Globus pallidus (tissue), 1 donor: ENCODE results near the gene SIX6.
A peak's percentile ranks its signal among the peaks of the same experiment; 100 is the strongest.

ENCODE experiments used
- DNase-seq: peaks from one replicate; pipeline ENCODE4 v3.0.0-alpha.2; 2015; ENCODE audit warnings: low spot score

SIX6 gene

DNA sequence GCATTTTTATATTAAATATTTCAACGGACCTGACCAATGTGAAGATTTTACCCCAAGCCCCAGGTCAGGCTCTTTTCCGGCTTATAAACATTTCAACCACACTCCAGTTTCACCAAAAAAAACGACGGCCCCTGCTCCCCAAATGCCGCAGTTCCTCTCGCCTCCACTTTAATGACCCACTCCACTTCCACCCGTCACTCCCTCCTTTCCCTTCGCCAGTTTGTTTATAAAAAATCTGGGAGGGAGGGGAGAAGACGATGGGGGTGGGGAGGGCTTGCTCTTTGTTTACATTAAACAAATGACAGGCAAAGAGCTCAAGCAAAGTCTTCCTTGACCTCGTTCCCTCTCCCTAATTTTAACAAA, 5.4 kb downstream of the SIX6 start:
- no peak for DNase-seq

DNA sequence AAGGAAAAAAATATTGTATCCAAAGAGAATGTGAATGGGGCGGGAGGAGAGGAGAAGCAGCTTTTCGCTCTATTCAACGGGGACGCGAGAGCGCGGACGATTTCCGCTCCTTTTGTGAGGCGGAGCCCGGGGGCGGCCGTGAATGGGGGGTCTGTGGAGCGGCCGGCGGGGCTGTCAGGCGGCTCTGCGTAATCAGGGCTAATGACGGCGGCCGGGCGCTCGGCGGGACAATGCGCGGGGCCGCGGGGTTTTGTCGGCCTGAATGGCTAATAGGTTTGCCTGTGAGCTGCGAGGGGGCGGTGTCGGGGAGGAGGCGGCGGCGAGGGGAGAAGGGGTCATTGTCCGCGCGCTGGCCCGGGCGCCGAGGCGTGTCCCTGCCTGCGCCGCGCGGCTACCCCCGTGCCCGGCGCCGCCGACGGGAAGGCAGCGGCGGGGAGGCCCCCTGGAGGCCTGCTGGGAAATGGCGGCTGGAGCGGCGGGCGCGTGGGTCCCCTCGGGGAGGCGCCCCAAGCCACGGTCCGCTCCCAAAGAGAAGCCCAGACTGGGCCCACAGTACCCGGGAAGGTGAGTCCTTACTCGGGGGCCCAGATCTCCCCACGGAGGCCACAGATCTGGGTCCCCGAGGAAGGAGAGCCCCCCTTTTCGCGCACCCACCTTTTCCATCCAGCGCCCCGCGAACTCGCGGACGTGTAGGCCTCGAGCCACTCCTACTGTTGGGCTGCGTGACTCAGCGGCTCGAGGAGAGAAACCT, 6.0 kb downstream of the SIX6 start:
- DNase-seq: no peak

DNA sequence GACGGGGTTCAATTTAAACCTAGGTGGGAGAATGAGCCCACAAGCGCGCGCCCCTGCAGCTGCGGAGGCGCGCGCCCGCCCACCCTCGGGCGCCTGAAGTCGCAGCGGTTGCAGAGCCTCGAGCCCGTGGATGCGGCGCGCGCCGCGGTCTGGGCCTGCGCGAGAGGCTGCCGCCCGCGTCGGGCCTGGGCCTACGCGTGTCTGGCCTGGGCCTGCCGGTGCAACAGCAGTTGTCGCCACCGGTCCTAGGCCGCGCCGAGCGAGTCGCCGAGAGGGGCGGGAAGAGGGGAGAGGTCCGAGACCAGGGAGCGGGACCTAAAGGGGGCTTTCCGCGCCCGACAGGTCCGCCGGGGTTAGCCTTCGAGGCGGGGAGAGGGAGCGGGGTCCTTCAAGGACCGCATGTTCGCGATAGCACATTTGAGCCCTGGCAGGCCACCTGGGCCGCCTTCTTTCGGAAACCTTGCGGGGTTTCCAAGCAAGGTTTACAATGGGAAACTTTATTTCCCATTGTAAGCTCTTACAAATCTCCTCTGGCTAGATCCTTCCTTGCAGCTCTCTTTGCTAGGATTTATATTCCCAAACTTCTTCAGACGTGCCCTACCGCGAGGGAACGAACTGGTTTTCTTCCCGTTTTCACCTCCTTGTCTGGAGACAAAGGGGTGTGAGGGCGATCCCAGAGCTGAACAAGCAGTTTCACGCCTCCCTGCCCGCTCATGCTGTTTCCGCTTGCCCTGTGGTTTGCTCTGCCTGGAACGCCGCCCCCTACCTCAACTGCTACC, 6.8 kb downstream of the SIX6 start:
- DNase-seq: no peak

DNA sequence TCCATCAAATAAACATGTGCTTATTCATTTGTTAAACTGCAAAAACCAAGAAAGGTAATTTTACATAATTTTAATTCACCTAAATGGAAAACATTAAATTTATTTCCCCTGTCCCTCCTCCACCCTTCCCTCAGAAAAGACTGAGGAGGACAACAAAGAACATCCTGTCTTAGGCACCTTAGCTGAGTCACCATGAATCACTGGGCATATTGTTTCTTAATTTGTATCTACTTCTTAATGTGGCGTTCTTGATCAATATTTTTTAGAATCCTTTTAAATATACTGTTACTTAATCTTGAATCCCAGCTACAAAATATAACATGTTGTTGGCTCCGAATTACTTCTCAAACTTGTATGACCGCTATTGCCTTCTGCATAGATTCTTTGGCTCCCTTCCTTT, 23.5 kb downstream of the SIX6 start:
- DNase-seq: no peak

DNA sequence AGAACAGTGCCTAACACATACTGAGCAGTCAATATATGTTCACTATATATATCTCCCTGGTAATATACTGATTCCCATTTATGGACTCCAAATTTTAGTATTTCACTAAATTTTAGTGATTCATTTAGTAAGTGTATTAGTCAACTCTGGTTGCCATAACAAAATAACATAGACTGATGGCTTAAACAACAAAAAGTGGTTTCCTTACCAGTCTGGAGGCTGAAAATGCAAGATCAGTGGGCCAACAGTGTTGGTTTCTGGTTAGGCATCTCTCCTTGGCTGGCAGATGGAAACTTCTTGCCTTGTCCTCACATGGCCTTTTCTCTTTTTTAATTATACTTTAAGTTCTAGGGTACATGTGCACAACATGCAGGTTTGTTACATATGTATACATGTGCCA, 28.7 kb downstream of the SIX6 start:
- DNase-seq: no peak

DNA sequence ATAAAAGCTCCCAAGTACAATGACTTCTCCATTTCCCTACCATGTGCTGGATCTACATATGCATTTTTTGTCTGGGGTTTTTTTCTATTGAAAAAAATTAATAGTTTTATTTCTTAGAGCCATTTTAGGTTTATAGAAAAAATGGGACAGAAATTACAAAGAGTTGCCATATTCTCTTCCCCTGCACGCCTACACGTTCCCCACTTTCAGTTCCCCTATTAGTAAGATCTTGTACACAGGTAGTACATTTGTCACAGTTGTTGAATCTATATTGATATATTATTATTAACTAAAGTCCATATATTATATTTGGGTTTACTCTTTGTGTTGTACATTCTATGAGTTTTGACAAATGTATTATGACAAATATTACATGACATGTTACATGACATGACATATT, 35.7 kb downstream of the SIX6 start:
- no peak for DNase-seq

DNA sequence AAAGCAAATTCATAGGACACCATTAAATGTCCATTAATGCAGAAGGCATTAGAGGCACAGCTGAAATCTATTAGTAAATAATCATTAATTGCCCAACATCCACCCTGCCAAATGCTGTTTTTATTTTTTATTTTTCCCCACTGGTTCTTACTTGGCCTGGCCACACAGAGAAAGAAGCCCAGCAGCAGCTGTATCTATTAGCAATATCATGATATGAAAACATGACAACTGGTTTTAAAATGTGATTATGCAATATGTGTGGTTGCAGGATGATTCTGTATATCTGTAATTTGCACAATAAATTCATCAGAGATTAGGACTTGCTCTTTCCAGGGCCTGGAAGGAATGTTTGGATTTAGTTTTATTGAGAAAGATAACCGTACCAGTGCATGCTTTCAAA, 44.9 kb downstream of the SIX6 start:
- DNase-seq: no peak

DNA sequence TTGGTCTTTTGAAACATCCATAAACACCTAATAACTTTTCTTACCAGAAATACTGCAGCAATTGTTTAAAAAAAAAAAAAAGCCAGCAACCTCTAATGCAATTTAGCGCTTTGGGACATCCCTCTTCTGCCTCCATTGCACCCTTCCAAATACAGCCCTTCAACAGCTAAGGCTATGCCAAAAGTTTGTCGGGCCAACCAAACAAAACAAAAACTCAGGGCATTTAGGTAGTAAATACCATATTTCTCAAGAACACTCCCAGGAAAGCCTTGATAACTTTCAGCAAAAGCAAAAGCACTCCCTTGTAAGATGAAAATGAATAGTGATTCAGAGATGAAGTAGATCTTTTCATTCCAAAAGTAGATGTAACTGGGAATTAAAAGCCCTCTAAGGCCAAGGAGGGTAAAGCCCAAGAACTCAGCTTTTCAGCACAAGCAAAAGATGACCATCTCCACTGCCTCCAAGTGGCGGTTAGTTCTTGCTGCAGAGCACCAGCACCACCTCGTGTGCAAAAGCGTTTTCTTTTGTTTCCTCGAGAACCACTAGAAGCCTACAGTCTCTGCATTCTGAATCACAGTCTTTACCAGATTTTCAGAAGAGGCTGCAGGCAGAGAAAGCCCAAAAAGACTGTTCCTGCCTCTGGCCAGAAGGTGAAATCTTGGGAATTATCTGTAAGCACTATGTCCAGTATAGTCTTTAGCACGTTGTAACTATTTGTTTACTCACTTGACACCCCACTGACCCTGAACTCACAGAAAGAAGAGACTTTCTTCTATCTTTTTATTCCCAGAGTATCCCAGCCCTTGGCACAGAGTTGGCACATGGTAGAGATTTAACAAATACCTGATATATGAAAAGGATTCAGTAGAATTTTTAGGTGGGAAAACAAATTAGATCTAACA, 53.1 kb downstream of the SIX6 start:
- DNase-seq: peak; percentile 55
